ENCODE results near the gene ZNF408.
"Not testable (repeated sequence)": the region's sequence is repeated elsewhere in the genome, so short reads cannot be mapped to it uniquely, and the experiment has no call there.

ZNF408 gene

DNA sequence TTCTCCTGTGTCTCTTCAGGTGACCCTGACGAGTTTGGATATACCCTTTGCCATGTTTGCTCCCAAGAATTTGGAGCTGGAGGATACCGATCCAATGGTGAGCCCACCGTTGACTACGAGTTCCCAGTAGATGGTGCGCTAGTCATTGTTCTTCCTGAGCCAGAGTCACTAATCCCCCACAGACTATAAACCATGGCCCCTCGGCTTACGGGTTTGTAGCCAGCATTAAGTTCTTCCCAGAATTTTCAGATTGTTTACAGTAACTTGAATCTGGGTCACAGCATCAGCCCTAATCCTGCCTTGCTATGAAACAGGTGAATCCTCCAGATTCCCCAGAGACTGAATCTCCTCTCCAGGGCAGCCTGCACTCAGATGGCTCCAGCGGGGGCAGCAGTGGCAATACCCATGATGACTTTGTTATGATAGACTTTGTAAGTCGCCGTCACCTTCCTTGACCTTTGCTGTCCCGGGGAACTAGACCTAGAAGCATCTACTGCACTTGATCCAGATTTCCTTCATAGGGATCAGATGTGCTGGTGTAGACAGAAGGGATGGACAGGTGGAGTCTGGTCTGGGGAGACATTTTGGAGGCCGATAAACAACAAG lies 32.2 kb upstream of the ZNF408 start:
- DNase-seq (ENCODE audit: low read depth): no peak
- TF ChIP-seq, protein P1, sequence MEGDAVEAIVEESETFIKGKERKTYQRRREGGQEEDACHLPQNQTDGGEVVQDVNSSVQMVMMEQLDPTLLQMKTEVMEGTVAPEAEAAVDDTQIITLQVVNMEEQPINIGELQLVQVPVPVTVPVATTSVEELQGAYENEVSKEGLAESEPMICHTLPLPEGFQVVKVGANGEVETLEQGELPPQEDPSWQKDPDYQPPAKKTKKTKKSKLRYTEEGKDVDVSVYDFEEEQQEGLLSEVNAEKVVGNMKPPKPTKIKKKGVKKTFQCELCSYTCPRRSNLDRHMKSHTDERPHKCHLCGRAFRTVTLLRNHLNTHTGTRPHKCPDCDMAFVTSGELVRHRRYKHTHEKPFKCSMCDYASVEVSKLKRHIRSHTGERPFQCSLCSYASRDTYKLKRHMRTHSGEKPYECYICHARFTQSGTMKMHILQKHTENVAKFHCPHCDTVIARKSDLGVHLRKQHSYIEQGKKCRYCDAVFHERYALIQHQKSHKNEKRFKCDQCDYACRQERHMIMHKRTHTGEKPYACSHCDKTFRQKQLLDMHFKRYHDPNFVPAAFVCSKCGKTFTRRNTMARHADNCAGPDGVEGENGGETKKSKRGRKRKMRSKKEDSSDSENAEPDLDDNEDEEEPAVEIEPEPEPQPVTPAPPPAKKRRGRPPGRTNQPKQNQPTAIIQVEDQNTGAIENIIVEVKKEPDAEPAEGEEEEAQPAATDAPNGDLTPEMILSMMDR (conservative IDR thresholded peaks at IDR 0.05; ENCODE audit: control insufficient read depth, insufficient read depth, low read depth, low read length): no peak
- H3K4me3 ChIP-seq (ENCODE audit: control insufficient read depth, low read depth, low read length): no peak overlapping the region

DNA sequence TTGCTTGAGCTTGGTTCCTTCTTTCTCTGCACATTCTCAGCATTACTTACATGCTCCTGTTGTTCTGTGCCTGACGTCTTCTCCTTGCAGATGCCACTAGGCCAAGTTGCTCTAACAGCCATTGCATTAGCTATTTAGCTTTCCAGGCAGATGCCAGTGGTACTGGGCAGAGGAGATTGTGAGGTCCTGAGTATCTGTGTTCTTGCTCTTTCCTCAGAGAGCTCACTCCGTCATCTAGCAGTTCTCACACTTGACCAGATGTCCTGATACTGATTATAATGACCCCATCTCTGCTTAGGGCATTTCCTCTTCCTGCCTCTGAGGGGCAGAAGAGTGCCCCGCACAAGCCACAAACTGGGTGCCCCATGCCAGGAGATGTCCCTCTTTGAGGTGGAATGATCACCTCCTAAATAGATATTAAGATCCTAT lies 31.1 kb upstream of the ZNF408 start:
- no peak for DNase-seq (ENCODE audit: low read depth)
- TF ChIP-seq, protein P1 (conservative IDR thresholded peaks at IDR 0.05; ENCODE audit: control insufficient read depth, insufficient read depth, low read depth, low read length): peak; percentile 37
- no peak overlapping the region for H3K4me3 ChIP-seq (ENCODE audit: control insufficient read depth, low read depth, low read length)

DNA sequence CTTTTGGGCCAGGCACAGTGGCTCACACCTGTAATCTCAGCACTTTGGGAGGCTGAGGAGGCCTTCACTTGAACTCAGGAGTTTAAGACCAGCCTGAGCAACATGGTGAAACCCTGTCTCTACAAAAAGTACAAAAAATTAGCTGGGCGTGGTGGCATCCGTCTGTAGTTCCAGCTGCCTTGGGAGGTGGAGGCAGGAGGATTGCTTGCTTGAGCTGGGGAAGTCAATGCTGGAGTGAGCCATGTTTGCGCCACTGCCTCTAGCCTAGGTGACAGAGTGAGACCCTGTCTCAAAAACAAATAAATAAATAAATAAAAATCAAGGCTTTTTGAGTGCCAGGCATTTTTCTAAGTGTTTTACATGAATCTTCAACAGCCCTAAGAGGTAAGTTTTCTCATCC lies 30.3 kb upstream of the ZNF408 start:
- DNase-seq (ENCODE audit: low read depth); H3K4me3 ChIP-seq (ENCODE audit: control insufficient read depth, low read depth, low read length): not testable (repeated sequence)

DNA sequence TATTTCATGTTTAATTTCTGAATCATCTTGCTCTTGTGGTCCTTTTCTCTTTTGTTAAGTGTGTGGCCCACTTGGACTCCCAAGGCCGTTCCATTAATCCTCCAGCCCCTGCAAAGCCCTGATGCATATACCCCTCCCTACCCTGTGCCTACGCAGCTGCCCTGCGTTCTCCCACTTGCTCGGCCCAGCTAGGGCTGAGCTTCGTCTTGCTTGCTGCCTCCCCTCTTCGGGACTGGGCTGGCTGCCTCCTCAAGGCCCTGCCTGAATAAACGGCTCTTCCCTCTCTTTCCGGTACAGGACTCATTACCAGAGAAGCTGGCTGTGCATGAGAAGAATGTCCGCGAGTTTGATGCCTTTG lies 28.9 kb upstream of the ZNF408 start:
- no peak for DNase-seq (ENCODE audit: low read depth)
- H3K4me3 ChIP-seq (ENCODE audit: control insufficient read depth, low read depth, low read length): no peak overlapping the region

DNA sequence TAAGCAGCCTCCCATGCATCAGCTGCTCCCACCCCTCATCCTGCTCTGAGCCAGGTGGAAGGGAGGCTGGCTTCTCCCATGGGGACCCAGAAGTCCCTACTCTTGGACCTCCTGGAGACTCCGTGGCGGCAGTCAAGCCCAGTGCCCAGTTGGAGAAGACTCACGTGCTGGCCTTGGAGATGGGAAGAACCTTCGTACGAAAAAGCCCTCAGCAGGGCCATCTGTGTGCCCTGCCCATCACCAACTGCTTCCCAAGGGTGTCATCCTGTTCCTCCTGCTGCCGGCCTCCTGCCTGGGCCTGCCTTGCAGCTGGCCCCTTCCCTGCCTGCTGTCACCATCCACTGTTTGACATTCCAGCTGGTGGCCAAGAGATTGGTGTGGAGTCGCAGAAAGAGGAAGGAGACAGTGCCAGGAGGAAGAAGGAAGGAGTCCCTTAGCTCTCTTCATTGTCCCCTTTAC lies 28.4 kb upstream of the ZNF408 start:
- DNase-seq (ENCODE audit: low read depth): no peak
- H3K4me3 ChIP-seq (ENCODE audit: control insufficient read depth, low read depth, low read length): no peak overlapping the region

More for the DNA sequence above, 28.9 kb upstream of the ZNF408 start:
- TF ChIP-seq, protein P1 (conservative IDR thresholded peaks at IDR 0.05; ENCODE audit: control insufficient read depth, insufficient read depth, low read depth, low read length): no peak

DNA sequence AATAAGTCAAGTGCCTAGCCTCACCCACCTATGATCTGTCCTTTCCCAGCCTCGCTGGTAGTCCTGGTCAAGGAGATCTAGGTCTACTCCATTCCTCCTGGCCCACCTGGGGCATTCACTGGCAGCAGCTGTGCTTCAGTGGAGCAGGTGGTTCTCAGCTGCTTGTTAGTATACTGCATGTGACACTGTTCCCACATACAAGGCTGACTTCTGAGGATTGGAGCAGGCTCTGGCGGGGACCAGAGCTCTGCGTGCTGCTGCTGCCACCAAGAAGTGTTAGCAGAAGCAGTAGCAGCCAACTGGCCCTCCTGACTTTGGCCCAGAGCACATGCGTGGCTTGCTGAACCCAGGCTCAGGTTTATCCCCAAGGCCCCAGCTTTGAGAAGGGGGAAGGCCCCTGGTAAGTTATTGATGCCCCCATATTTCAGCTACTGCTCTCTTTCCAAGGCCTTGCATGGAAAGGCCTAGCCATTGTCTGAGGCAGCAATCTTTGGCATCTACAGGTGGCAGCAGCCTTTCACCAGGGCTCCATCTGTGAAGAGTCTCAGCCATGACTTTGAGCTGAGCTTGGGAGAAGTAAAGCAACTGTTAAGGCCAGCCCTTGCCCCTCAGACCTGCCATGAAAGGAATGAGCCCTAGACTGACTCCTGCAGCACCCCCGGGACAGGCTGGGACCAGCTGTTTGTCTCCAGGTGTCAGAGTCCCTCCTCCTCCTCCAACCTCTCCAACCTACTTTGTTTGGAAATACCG lies 26.9 kb upstream of the ZNF408 start:
- no peak overlapping the region for H3K4me3 ChIP-seq (ENCODE audit: control insufficient read depth, low read depth, low read length)
- TF ChIP-seq, protein P1 (conservative IDR thresholded peaks at IDR 0.05; ENCODE audit: control insufficient read depth, insufficient read depth, low read depth, low read length): no peak
- DNase-seq (ENCODE audit: low read depth): no peak

More for the DNA sequence above, 28.4 kb upstream of the ZNF408 start:
- TF ChIP-seq, protein P1 (conservative IDR thresholded peaks at IDR 0.05; ENCODE audit: control insufficient read depth, insufficient read depth, low read depth, low read length): no peak

DNA sequence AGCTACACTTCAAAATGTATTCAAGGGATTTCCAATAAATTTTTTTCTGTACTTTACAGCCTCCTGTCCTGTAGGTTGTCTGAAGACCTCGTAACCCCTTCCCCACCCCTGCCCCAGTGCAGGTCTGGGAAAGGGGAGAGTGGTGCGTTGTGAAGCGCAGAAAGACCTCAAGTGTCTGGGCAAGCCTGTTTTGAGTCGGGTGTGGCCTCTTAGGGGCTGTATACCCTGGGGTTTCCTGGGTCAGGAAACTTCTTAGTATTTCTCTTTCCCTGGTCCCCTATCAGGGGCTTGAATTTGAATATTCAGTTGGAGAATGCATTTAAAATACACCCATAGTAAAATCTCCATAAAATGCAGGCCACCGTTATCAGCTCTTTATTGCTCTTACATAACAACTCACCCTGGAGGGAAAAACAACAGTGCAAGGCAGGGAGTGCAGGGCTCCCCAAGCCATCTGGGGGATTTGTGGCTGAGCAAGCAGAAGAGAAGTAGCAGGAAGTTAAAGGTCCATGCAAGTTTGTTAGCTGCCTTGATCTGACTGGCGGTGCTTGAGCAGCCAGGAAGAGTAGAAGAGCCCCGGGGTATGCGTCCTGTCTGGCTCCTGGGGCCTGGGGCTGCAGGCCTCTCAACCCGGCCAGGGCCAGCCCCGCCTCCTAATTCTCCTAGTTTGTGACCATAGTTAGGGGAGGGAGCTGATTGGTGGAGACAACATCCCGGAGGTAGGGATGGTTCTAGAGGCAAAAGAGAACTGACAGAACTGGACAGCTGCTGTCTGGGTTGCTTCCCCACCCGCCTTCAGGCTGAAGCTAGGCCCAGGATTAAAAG lies 26.2 kb upstream of the ZNF408 start:
- no peak for DNase-seq (ENCODE audit: low read depth)
- TF ChIP-seq, protein P1 (conservative IDR thresholded peaks at IDR 0.05; ENCODE audit: control insufficient read depth, insufficient read depth, low read depth, low read length): no peak
- no peak overlapping the region for H3K4me3 ChIP-seq (ENCODE audit: control insufficient read depth, low read depth, low read length)
